Left lung (tissue), 10 donors: Measurements from ENCODE around the gene TBX20. TPM values are rescaled to one million over a fixed set of nuclear protein-coding genes. Genes with fewer than 3 reads are reported as not detected.

Source experiments
- ATAC-seq: fragments of 200-7000 bp; cut with Tn5 transposase; one replicate; pipeline ENCODE4 v1.9.1; 2020; ENCODE audit warnings: moderate library complexity
- DNase-seq, 4 donors: peaks; one replicate each; pipeline ENCODE4 v3.0.0-alpha.2; 2013 to 2020
- H3K27ac ChIP-seq, 2 donors: fragments of 200-600 bp; sonication (generic) in 1 of 2; one replicate each; pipeline versions ENCODE4 v1.5.0 to v1.8.0; 2020 to 2021
- H3K27me3 ChIP-seq, 2 donors: fragments of 200-600 bp; sonication (generic) in 1 of 2; one replicate each; pipeline versions ENCODE4 v1.5.0 to v1.8.0; 2020 to 2021
- H3K36me3 ChIP-seq, 2 donors: fragments of 200-600 bp; sonication (generic) in 1 of 2; one replicate each; pipeline versions ENCODE4 v1.5.0 to v1.8.0; 2020 to 2021
- H3K4me1 ChIP-seq, 2 donors: fragments of 200-600 bp; one replicate each; pipeline ENCODE4 v1.8.0; 2021
- H3K4me3 ChIP-seq, 2 donors: fragments of 200-600 bp; sonication (generic) in 1 of 2; one replicate each; pipeline versions ENCODE4 v1.5.0 to v1.8.0; 2020 to 2021; ENCODE audit warnings: mild to moderate bottlenecking in 1 of 2
- H3K9me3 ChIP-seq, 2 donors: fragments of 200-600 bp; sonication (generic) in 1 of 2; one replicate each; pipeline versions ENCODE4 v1.5.0 to v1.8.0; 2020 to 2021
- intact Hi-C, 2 donors: fragments of 100-400 bp; cut with DNase I; formaldehyde crosslinking; loops; one replicate each; pipeline versions ENCODE4 v1.11.2 to v1.14.2; 2022
- polyA plus RNA-seq, 6 donors: library from polyadenylated mRNA; unstranded; fragments of 120-200 nt; gene quantifications; one replicate each; pipeline ENCODE4 v1.2.1, GENCODE V29; 2013; ENCODE audit not compliant: insufficient read length in 6 of 6
- total RNA-seq, 2 donors: library from RNA; stranded (reverse); fragmentation: NEBNext Ultra II Directional; extraction: Animal tissue kit (Norgen Biotek cat#: 25700); gene quantifications; one replicate each; pipeline ENCODE4 v1.2.1, GENCODE V29; 2021
- TF ChIP-seq, protein P1 (sequence below), 2 donors: fragments of 200-600 bp; sonication (generic) in 1 of 2; IDR thresholded peaks; one replicate each; pipeline versions ENCODE4 v1.5.0 to v1.8.0; 2021; ENCODE audit warnings: antibody characterized with exemption in 2 of 2
- donor health status: DM: no; HTN: yes; CAD: no.
- donor health status: DM: no; HTN: no; CAD: no.

Gene TBX20
- total and polyA plus RNA-seq, 8 donors, result 0.09 to 0.12 TPM; not detected in 6

DNA sequence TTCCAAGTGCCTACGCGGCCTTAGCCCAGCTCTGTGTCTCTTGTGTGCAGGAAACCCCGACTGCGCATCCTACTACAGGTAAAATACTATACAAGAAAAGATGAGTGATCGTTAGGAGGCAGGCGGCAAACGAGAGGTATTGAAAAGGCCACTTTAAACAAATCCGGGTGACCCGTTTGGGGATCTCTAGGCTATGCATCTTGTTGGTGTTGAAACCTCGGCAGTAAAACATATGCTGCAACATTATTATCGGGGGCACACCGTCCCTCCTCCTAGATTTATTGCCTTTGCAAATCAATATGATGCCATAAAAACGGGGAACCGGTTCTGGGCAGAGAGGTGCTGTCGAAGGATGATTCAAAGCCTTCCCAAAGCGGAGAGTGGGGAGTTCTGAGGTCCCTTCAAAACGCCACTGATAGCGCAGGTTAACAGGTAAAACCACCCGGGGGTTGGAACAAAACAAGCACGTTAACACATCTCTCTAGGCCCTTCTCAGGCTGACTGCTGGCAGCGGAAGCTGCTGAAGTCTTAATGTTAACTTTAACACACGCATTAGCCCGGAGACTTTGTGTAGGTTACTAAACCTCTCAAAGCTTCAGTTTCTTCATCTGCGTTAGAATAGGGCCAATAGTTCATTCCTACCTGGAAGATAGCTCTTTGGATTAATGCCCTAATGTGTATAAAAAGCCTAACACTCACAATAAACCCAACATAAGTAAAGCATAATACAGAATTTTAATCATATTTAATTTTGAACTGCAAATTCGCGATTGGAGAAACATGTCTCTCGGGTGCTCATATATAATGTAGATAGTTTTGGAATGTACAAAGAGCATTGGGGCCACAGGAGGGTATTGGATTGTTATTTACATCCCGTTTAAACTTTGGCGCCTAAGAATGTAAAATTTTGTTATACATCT, 2.6 kb upstream of the TBX20 start:
- Histone ChIP-seq H3K4me1 (peaks cover 0 to 13% of the 10 kb centered on the region in 2 donors), H3K9me3 (no peaks in the 10 kb centered on the region), H3K36me3 (no peaks in the 10 kb centered on the region), H3K27ac (no peak overlapping the region), H3K27me3 (peaks cover 100% of the 10 kb centered on the region in 2 donors), H3K4me3 (no peak overlapping the region)
- ATAC-seq (no peak), DNase-seq (no peak)
- intact Hi-C loops, result no loop called here
- TF ChIP-seq, protein P1, sequence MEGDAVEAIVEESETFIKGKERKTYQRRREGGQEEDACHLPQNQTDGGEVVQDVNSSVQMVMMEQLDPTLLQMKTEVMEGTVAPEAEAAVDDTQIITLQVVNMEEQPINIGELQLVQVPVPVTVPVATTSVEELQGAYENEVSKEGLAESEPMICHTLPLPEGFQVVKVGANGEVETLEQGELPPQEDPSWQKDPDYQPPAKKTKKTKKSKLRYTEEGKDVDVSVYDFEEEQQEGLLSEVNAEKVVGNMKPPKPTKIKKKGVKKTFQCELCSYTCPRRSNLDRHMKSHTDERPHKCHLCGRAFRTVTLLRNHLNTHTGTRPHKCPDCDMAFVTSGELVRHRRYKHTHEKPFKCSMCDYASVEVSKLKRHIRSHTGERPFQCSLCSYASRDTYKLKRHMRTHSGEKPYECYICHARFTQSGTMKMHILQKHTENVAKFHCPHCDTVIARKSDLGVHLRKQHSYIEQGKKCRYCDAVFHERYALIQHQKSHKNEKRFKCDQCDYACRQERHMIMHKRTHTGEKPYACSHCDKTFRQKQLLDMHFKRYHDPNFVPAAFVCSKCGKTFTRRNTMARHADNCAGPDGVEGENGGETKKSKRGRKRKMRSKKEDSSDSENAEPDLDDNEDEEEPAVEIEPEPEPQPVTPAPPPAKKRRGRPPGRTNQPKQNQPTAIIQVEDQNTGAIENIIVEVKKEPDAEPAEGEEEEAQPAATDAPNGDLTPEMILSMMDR (IDR thresholded peaks at IDR 0.05), result no peak

DNA sequence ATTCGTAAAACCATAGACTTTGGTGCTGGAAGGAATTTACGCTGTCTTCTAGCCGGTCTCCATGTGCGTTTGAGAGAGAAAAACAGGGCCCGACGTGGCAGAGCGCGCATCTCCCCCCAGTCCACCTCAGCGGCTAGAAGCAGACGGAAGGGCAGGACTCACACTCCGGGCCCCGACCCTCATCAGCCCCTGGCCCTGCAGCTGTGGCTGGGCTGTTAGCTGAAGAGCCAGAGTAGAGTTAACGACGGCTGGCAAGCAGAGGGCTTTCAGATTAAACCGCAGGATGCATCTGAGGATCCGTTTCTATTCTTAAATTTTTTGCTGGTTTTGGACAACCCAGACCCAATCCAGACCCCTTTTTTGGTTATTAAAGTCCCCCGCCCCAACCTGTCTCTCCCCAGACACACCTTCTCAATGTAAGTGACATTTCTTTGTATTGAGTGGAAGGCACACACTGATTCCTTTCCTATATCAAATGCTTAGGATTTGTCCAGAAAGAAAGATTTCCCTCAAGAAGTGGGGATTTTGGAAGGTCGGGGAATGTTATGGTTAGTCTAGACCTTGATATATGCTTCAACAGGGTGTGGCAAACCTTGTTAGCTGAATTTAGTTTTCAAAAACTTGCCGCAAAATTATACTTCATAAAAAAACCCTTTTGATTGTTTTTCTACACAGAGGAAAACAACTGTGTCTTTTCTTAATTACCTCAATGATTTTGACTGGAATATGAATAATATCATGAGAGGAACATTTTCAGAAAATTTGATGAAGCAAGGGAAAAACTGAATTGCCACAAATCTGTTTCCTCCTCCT, 1.7 kb upstream of the TBX20 start:
- peaks cover 100% of the 10 kb centered on the region in 2 donors for H3K27me3 ChIP-seq
- peaks cover 0 to 13% of the 10 kb centered on the region in 2 donors for H3K4me1 ChIP-seq
- no peak overlapping the region for H3K27ac ChIP-seq
- H3K9me3 ChIP-seq, result no peaks in the 10 kb centered on the region
- TF ChIP-seq, protein P1 (IDR thresholded peaks at IDR 0.05), result no peak
- intact Hi-C loops, result no loop called here
- DNase-seq, result no peak
- no peaks in the 10 kb centered on the region for H3K36me3 ChIP-seq
- H3K4me3 ChIP-seq, result no peak overlapping the region
- ATAC-seq, result no peak

DNA sequence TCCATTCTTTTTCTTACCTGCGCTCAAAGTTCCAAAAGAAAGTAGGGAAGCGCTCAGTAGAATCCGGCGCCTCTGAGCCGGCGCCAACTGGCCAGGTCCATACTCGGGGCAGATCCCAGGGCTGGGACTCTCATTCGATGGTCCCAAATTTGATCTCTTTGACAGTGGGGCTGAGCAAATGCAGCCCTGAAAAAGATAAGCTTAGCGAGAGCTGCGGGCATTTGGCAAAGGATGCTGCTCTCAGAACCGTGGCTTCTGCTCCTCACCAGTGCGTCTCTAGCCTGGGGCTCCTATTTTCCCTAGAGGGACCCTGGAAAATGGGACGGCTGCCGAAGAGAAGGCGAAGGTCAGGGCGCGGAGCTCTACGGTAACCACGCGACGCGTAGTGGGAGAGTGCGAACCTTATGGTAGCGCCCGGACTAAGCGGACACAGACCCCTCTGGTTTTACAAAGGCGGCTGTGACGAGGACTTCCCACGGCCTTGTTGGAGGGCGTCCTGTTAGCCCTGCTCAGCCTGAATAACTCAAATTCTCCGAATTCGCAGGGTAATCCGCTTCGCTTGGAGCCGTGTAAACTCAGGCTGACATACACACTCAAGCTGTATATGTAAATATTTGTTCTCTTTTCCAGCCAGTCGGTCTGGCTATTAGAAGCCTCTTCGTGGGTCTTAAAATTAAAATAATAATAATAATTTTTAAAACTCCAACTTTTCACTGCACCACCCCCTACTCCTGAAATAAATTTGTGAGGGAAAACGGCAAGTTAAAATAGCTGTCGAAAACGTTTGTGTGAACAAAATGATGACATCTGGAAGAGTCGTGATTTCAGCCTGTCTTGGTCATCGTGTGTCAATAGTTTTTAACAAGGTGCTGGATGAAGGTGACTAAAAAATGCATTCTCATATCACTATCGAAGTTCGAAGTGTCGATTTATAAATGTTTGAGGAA, 869 bp upstream of the TBX20 start:
- H3K27me3 ChIP-seq, result peaks cover 100% of the 10 kb centered on the region in 2 donors
- no peak overlapping the region for H3K27ac ChIP-seq
- intact Hi-C loops, result no loop called here
- DNase-seq (no peak), ATAC-seq (no peak)
- H3K36me3 ChIP-seq, result no peaks in the 10 kb centered on the region
- no peaks in the 10 kb centered on the region for H3K9me3 ChIP-seq
- TF ChIP-seq, protein P1 (IDR thresholded peaks at IDR 0.05), result no peak
- peaks cover 0 to 13% of the 10 kb centered on the region in 2 donors for H3K4me1 ChIP-seq
- H3K4me3 ChIP-seq, result peak overlapping the region; percentile 15 to 30

DNA sequence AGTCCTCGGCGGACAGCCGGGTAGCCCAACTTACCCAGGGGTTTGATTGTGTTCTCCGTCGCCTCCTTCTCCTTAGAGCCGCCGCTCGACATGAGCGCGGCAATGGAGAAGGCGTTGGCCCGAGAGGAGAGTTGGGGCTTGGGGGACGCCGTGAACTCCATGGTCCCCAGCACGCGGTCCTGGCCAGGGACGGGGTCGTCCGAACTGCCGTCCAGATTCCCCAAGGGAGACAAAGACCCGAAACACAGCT, 515 bp downstream of the TBX20 start:
- no peaks in the 10 kb centered on the region for H3K9me3 ChIP-seq
- peaks cover 98 to 100% of the 10 kb centered on the region in 2 donors for H3K27me3 ChIP-seq
- DNase-seq (peak in 1 of 4 donors; percentile 49), ATAC-seq (no peak)
- peaks cover 0 to 13% of the 10 kb centered on the region in 2 donors for H3K4me1 ChIP-seq
- H3K36me3 ChIP-seq, result no peaks in the 10 kb centered on the region
- H3K4me3 ChIP-seq, result peak overlapping the region in 1 of 2 donors; percentile 30
- H3K27ac ChIP-seq, result no peak overlapping the region
- TF ChIP-seq, protein P1 (IDR thresholded peaks at IDR 0.05), result no peak
- intact Hi-C loops, result no loop called here
